ENCODE measurements around the gene DENND1A.
"Not testable (repeated sequence)": the region's sequence is repeated elsewhere in the genome, so short reads cannot be mapped to it uniquely, and the experiment has no call there.

The DENND1A gene

GRCh38 chr9:123346826-123347225 lies 583.1 kb downstream of the DENND1A start:
- no peak for DNase-seq

GRCh38 chr9:123346026-123346425 lies 583.9 kb downstream of the DENND1A start:
- no peak for DNase-seq

GRCh38 chr9:123345567-123345955 lies 584.4 kb downstream of the DENND1A start:
- no peak for DNase-seq

GRCh38 chr9:123344192-123344949 lies 585.6 kb downstream of the DENND1A start:
- no peak for DNase-seq

GRCh38 chr9:123343443-123344191 lies 586.3 kb downstream of the DENND1A start:
- no peak for DNase-seq

- DNase-seq, result no peak
Measured at GRCh38 chr9:123342247-123342646, 587.7 kb downstream of the DENND1A start.

GRCh38 chr9:123341816-123342215 lies 588.1 kb downstream of the DENND1A start:
- DNase-seq, result no peak

- no peak for DNase-seq
Measured at GRCh38 chr9:123339666-123340510, 590.0 kb downstream of the DENND1A start.

- DNase-seq, result no peak
Measured at GRCh38 chr9:123338710-123339665, 590.9 kb downstream of the DENND1A start.

GRCh38 chr9:123337971-123338370 lies 592.0 kb downstream of the DENND1A start:
- no peak for DNase-seq

- DNase-seq, result no peak
Measured at GRCh38 chr9:123336959-123337358, 593.0 kb downstream of the DENND1A start.

- no peak for DNase-seq
Measured at GRCh38 chr9:123336449-123336848, 593.5 kb downstream of the DENND1A start.

GRCh38 chr9:123335986-123336329 lies 594.0 kb downstream of the DENND1A start:
- no peak for DNase-seq

- no peak for DNase-seq
Measured at GRCh38 chr9:123335193-123335985, 594.5 kb downstream of the DENND1A start.

GRCh38 chr9:123334639-123335038 lies 595.3 kb downstream of the DENND1A start:
- no peak for DNase-seq

- not testable (repeated sequence) for DNase-seq
Measured at GRCh38 chr9:123333058-123333669, 596.8 kb downstream of the DENND1A start.

GRCh38 chr9:123331346-123332060 lies 598.4 kb downstream of the DENND1A start:
- DNase-seq, result no peak
